WTC11 (cell line): ENCODE results near the gene GDI1. TPM values are rescaled to one million over a fixed set of nuclear protein-coding genes. Genes with fewer than 3 reads are reported as not detected.

Source experiments
- ATAC-seq: fragments of 200-7000 bp; cut with Tn5 transposase; 2 replicates; pipeline ENCODE4 v1.10.0; 2021; ENCODE audit warnings: mild to moderate bottlenecking, moderate library complexity
- CTCF ChIA-PET: fragments of 300-600 bp; sonication (Branson Sonifier 250); formaldehyde crosslinking; loops from one replicate; lab custom pipeline; 2021; ENCODE audit warnings: antibody characterized with exemption; lab: Charles Lee
- POLR2A ChIA-PET: fragments of 350-600 bp; sonication (Branson Sonifier 250); formaldehyde crosslinking; loops from one replicate; lab custom pipeline; 2021; ENCODE audit warnings: antibody characterized with exemption; lab: Charles Lee
- DNase-seq: peaks from one replicate; pipeline ENCODE4 v3.0.0; 2021; ENCODE audit warnings: low spot score
- H3K27ac Mint-ChIP-seq: 2 replicates; pipeline ENCODE4 v1.8.0; 2021; ENCODE audit warnings: mixed read lengths
- H3K27me3 Mint-ChIP-seq: 2 replicates; pipeline ENCODE4 v1.8.0; 2021; ENCODE audit warnings: low read depth, mild to moderate bottlenecking, moderate library complexity, mixed read lengths
- H3K36me3 Mint-ChIP-seq: 2 replicates; pipeline ENCODE4 v1.8.0; 2021; ENCODE audit warnings: mixed read lengths
- H3K4me1 Mint-ChIP-seq: 2 replicates; pipeline ENCODE4 v1.8.0; 2022; ENCODE audit warnings: mixed read lengths
- H3K4me3 Mint-ChIP-seq: 2 replicates; pipeline ENCODE4 v1.8.0; 2021; ENCODE audit warnings: mild to moderate bottlenecking, moderate library complexity, mixed read lengths
- H3K9me3 Mint-ChIP-seq: 2 replicates; pipeline ENCODE4 v1.8.0; 2021; ENCODE audit warnings: mixed read lengths
- CREB1 ChIP-seq: sonication (generic); formaldehyde crosslinking; IDR thresholded peaks from 2 replicates; pipeline ENCODE4 v1.8.0; 2023; ENCODE audit warnings: mild to moderate bottlenecking, missing genetic modification reagents
- EMX1 ChIP-seq: fragments of 250-450 bp; sonication (Bioruptor Pico); IDR thresholded peaks from 2 replicates; pipeline ENCODE4 v1.8.0; 2021; ENCODE audit warnings: mild to moderate bottlenecking
- GTF2I ChIP-seq: fragments of 250-450 bp; sonication (Bioruptor Pico); conservative IDR thresholded peaks from 2 replicates; pipeline ENCODE4 v1.4.0; 2021; ENCODE audit warnings: mild to moderate bottlenecking
- JUN ChIP-seq: sonication (generic); formaldehyde crosslinking; IDR thresholded peaks from 2 replicates; pipeline ENCODE4 v1.8.0; 2023; ENCODE audit warnings: mild to moderate bottlenecking, missing genetic modification reagents
- MLX ChIP-seq: sonication (generic); formaldehyde crosslinking; IDR thresholded peaks from 2 replicates; pipeline ENCODE4 v1.8.1; 2023; ENCODE audit warnings: mild to moderate bottlenecking, missing genetic modification reagents, moderate library complexity
- MYBL2 ChIP-seq: sonication (generic); formaldehyde crosslinking; IDR thresholded peaks from 2 replicates; pipeline ENCODE4 v1.8.1; 2023; ENCODE audit warnings: mild to moderate bottlenecking, moderate library complexity, missing genetic modification reagents
- NFE2L1 ChIP-seq: sonication (generic); formaldehyde crosslinking; IDR thresholded peaks from 2 replicates; pipeline ENCODE4 v1.8.1; 2023; ENCODE audit warnings: missing genetic modification reagents
- NR2C2 ChIP-seq: sonication (generic); formaldehyde crosslinking; IDR thresholded peaks from 2 replicates; pipeline ENCODE4 v1.8.0; 2022; ENCODE audit warnings: mild to moderate bottlenecking, missing genetic modification reagents
- RELA ChIP-seq: sonication (generic); formaldehyde crosslinking; IDR thresholded peaks from 2 replicates; pipeline ENCODE4 v1.8.1; 2022; ENCODE audit warnings: missing genetic modification reagents, mild to moderate bottlenecking, borderline replicate concordance
- SOX15 ChIP-seq: fragments of 250-450 bp; sonication (Bioruptor Pico); IDR thresholded peaks from 2 replicates; pipeline ENCODE4 v1.9.0; 2021; ENCODE audit warnings: mild to moderate bottlenecking
- TEAD4 ChIP-seq: sonication (generic); formaldehyde crosslinking; IDR thresholded peaks from 2 replicates; pipeline ENCODE4 v1.8.0; 2022; ENCODE audit warnings: mild to moderate bottlenecking, missing genetic modification reagents
- ZNF232 ChIP-seq: sonication (generic); formaldehyde crosslinking; IDR thresholded peaks from 2 replicates; pipeline ENCODE4 v1.8.0; 2022; ENCODE audit warnings: mild to moderate bottlenecking, missing genetic modification reagents
- ZNF281 ChIP-seq: sonication (generic); formaldehyde crosslinking; IDR thresholded peaks from 2 replicates; pipeline ENCODE4 v1.8.0; 2023; ENCODE audit warnings: mild to moderate bottlenecking, missing genetic modification reagents
- ZNF317 ChIP-seq: sonication (generic); formaldehyde crosslinking; IDR thresholded peaks from 2 replicates; pipeline ENCODE4 v1.8.1; 2023; ENCODE audit warnings: low read depth, mild to moderate bottlenecking, moderate library complexity, missing genetic modification reagents, borderline replicate concordance
- total RNA-seq: library from RNA; stranded (reverse); gene quantifications from 3 replicates; pipeline ENCODE4 v1.2.3, GENCODE V29; 2021
- TF ChIP-seq, protein P1 (sequence below): fragments of 250-450 bp; sonication (Bioruptor Pico); IDR thresholded peaks from 2 replicates; pipeline ENCODE4 v1.9.0; 2021; ENCODE audit warnings: mild to moderate bottlenecking, borderline replicate concordance
- TF ChIP-seq, protein P2 (sequence below): fragments of 250-450 bp; sonication (Bioruptor Pico); IDR thresholded peaks from 2 replicates; pipeline ENCODE4 v1.9.0; 2021; ENCODE audit warnings: mild to moderate bottlenecking
- TF ChIP-seq, protein P3 (sequence below): fragments of 250-450 bp; sonication (Bioruptor Pico); IDR thresholded peaks from 2 replicates; pipeline ENCODE4 v1.9.0; 2021; ENCODE audit warnings: mild to moderate bottlenecking
- TF ChIP-seq, protein P4 (sequence below): sonication (generic); formaldehyde crosslinking; IDR thresholded peaks from 2 replicates; pipeline ENCODE4 v1.8.1; 2022; ENCODE audit warnings: missing genetic modification reagents, borderline replicate concordance
- TF ChIP-seq, protein P5 (sequence below): sonication (generic); formaldehyde crosslinking; IDR thresholded peaks from 2 replicates; pipeline ENCODE4 v1.8.0; 2023; ENCODE audit warnings: missing genetic modification reagents, mild to moderate bottlenecking, borderline replicate concordance
- TF ChIP-seq, protein P6 (sequence below): sonication (generic); formaldehyde crosslinking; conservative IDR thresholded peaks from 2 replicates; pipeline ENCODE4 v1.8.1; 2022; ENCODE audit warnings: mild to moderate bottlenecking, missing genetic modification reagents

GDI1 gene
- total RNA-seq, 1 experiment from 2014 or later: 108 TPM

DNA sequence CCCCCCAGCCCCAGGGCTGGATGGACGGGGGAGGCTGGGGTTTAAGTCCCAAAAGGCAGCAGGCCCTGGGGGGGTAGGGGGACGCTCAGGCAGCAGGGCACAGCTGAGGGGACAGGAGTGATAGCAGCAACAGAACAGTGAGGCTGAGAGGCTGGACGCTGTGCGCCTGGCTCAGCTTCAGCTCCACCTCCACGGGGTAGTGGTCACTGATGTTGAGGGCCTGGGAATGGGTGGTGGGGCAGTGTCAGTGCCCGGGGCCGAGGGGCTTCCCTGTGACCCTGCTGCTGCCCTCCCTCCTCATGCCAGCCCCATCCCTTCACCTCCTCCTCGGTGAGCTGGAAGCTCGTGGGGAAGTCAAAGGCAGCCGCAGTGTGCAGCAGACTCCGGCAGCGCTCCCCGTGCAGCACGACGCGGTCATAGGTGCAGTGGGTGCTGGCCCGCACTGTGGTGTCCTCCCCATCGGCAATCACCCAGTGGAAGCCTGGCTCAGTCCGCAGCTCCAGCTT is 34.3 kb upstream of the GDI1 start:
- ATAC-seq (peak; percentile 2), DNase-seq (no peak)
- Mint-ChIP-seq H3K9me3 (no peaks in the 10 kb centered on the region), H3K4me1 (peaks cover 16% of the 10 kb centered on the region), H3K36me3 (peaks cover 25% of the 10 kb centered on the region), H3K27me3 (no peaks in the 10 kb centered on the region), H3K27ac (peak overlapping the region; percentile 45; the same call in 1 of the 2 replicates), H3K4me3 (no peak overlapping the region)
- CTCF ChIA-PET: interaction anchor here (1.2 kb wide), 1 partner anchor 125 kb away, joined by 5 read pairs; no protein-coding TSS in a partner anchor
- POLR2A ChIA-PET: no interaction called here
- TF ChIP-seq, protein P1, sequence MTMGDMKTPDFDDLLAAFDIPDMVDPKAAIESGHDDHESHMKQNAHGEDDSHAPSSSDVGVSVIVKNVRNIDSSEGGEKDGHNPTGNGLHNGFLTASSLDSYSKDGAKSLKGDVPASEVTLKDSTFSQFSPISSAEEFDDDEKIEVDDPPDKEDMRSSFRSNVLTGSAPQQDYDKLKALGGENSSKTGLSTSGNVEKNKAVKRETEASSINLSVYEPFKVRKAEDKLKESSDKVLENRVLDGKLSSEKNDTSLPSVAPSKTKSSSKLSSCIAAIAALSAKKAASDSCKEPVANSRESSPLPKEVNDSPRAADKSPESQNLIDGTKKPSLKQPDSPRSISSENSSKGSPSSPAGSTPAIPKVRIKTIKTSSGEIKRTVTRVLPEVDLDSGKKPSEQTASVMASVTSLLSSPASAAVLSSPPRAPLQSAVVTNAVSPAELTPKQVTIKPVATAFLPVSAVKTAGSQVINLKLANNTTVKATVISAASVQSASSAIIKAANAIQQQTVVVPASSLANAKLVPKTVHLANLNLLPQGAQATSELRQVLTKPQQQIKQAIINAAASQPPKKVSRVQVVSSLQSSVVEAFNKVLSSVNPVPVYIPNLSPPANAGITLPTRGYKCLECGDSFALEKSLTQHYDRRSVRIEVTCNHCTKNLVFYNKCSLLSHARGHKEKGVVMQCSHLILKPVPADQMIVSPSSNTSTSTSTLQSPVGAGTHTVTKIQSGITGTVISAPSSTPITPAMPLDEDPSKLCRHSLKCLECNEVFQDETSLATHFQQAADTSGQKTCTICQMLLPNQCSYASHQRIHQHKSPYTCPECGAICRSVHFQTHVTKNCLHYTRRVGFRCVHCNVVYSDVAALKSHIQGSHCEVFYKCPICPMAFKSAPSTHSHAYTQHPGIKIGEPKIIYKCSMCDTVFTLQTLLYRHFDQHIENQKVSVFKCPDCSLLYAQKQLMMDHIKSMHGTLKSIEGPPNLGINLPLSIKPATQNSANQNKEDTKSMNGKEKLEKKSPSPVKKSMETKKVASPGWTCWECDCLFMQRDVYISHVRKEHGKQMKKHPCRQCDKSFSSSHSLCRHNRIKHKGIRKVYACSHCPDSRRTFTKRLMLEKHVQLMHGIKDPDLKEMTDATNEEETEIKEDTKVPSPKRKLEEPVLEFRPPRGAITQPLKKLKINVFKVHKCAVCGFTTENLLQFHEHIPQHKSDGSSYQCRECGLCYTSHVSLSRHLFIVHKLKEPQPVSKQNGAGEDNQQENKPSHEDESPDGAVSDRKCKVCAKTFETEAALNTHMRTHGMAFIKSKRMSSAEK (CRISPR knock-in tag): no peak
- TF ChIP-seq MLX (CRISPR knock-in tag) (no peak), JUN (CRISPR knock-in tag) (no peak), CREB1 (no peak), EMX1 (CRISPR knock-in tag) (no peak), MYBL2 (CRISPR knock-in tag) (no peak), RELA (no peak), NFE2L1 (CRISPR knock-in tag) (no peak), ZNF232 (no peak), GTF2I (CRISPR knock-in tag) (no peak), SOX15 (CRISPR knock-in tag) (no peak), TEAD4 (CRISPR knock-in tag) (no peak), ZNF317 (no peak), NR2C2 (CRISPR knock-in tag) (no peak), ZNF281 (CRISPR knock-in tag) (no peak)
- TF ChIP-seq, protein P2, sequence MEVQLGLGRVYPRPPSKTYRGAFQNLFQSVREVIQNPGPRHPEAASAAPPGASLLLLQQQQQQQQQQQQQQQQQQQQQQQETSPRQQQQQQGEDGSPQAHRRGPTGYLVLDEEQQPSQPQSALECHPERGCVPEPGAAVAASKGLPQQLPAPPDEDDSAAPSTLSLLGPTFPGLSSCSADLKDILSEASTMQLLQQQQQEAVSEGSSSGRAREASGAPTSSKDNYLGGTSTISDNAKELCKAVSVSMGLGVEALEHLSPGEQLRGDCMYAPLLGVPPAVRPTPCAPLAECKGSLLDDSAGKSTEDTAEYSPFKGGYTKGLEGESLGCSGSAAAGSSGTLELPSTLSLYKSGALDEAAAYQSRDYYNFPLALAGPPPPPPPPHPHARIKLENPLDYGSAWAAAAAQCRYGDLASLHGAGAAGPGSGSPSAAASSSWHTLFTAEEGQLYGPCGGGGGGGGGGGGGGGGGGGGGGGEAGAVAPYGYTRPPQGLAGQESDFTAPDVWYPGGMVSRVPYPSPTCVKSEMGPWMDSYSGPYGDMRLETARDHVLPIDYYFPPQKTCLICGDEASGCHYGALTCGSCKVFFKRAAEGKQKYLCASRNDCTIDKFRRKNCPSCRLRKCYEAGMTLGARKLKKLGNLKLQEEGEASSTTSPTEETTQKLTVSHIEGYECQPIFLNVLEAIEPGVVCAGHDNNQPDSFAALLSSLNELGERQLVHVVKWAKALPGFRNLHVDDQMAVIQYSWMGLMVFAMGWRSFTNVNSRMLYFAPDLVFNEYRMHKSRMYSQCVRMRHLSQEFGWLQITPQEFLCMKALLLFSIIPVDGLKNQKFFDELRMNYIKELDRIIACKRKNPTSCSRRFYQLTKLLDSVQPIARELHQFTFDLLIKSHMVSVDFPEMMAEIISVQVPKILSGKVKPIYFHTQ (CRISPR knock-in tag): no peak
- TF ChIP-seq, protein P3, sequence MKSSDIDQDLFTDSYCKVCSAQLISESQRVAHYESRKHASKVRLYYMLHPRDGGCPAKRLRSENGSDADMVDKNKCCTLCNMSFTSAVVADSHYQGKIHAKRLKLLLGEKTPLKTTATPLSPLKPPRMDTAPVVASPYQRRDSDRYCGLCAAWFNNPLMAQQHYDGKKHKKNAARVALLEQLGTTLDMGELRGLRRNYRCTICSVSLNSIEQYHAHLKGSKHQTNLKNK (CRISPR knock-in tag): no peak
- TF ChIP-seq, protein P4, sequence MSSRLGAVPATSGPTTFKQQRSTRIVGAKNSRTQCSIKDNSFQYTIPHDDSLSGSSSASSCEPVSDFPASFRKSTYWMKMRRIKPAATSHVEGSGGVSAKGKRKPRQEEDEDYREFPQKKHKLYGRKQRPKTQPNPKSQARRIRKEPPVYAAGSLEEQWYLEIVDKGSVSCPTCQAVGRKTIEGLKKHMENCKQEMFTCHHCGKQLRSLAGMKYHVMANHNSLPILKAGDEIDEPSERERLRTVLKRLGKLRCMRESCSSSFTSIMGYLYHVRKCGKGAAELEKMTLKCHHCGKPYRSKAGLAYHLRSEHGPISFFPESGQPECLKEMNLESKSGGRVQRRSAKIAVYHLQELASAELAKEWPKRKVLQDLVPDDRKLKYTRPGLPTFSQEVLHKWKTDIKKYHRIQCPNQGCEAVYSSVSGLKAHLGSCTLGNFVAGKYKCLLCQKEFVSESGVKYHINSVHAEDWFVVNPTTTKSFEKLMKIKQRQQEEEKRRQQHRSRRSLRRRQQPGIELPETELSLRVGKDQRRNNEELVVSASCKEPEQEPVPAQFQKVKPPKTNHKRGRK (CRISPR knock-in tag): no peak
- TF ChIP-seq, protein P5, sequence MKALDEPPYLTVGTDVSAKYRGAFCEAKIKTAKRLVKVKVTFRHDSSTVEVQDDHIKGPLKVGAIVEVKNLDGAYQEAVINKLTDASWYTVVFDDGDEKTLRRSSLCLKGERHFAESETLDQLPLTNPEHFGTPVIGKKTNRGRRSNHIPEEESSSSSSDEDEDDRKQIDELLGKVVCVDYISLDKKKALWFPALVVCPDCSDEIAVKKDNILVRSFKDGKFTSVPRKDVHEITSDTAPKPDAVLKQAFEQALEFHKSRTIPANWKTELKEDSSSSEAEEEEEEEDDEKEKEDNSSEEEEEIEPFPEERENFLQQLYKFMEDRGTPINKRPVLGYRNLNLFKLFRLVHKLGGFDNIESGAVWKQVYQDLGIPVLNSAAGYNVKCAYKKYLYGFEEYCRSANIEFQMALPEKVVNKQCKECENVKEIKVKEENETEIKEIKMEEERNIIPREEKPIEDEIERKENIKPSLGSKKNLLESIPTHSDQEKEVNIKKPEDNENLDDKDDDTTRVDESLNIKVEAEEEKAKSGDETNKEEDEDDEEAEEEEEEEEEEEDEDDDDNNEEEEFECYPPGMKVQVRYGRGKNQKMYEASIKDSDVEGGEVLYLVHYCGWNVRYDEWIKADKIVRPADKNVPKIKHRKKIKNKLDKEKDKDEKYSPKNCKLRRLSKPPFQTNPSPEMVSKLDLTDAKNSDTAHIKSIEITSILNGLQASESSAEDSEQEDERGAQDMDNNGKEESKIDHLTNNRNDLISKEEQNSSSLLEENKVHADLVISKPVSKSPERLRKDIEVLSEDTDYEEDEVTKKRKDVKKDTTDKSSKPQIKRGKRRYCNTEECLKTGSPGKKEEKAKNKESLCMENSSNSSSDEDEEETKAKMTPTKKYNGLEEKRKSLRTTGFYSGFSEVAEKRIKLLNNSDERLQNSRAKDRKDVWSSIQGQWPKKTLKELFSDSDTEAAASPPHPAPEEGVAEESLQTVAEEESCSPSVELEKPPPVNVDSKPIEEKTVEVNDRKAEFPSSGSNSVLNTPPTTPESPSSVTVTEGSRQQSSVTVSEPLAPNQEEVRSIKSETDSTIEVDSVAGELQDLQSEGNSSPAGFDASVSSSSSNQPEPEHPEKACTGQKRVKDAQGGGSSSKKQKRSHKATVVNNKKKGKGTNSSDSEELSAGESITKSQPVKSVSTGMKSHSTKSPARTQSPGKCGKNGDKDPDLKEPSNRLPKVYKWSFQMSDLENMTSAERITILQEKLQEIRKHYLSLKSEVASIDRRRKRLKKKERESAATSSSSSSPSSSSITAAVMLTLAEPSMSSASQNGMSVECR (CRISPR knock-in tag): no peak
- TF ChIP-seq, protein P6, sequence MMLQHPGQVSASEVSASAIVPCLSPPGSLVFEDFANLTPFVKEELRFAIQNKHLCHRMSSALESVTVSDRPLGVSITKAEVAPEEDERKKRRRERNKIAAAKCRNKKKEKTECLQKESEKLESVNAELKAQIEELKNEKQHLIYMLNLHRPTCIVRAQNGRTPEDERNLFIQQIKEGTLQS (CRISPR knock-in tag): no peak
